ENCODE measurements around the gene GSK3A. TPM values are rescaled to one million over a fixed set of nuclear protein-coding genes. Genes with fewer than 3 reads are reported as not detected.
"Not testable (repeated sequence)": the region's sequence is repeated elsewhere in the genome, so short reads cannot be mapped to it uniquely, and the experiment has no call there.

GSK3A gene
- total RNA-seq, 1 donor from 2014 or later, result 42.0 TPM

DNA sequence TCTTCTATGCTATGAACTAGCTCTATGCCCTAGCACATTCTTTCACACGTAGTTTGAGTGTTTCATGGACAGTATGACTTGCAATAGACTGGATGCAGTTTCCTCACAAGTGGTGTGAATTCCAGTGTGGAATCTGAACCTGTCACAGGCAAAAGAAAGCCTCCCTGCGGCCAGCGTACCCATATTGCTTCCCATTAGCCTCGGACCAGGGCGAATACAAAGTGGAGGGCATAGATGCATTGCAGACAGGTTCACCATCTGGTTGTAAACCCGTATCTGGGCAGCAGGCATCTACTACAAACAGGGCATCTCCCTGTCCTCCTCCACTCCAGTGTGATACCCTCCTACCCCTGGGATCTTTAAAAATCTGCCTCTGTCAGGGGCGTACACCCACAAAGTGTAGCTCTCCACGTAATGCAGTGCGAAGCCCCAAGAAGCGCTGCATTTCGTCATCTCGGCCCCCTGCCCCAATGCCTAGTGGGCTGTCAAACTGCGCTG lies 25.3 kb upstream of the GSK3A start:
- TF ChIP-seq, protein P1, sequence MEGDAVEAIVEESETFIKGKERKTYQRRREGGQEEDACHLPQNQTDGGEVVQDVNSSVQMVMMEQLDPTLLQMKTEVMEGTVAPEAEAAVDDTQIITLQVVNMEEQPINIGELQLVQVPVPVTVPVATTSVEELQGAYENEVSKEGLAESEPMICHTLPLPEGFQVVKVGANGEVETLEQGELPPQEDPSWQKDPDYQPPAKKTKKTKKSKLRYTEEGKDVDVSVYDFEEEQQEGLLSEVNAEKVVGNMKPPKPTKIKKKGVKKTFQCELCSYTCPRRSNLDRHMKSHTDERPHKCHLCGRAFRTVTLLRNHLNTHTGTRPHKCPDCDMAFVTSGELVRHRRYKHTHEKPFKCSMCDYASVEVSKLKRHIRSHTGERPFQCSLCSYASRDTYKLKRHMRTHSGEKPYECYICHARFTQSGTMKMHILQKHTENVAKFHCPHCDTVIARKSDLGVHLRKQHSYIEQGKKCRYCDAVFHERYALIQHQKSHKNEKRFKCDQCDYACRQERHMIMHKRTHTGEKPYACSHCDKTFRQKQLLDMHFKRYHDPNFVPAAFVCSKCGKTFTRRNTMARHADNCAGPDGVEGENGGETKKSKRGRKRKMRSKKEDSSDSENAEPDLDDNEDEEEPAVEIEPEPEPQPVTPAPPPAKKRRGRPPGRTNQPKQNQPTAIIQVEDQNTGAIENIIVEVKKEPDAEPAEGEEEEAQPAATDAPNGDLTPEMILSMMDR (IDR thresholded peaks at IDR 0.05), result no peak
- no peaks in the 10 kb centered on the region for H3K9me3 Mint-ChIP-seq (ENCODE audit: low read depth)
- H3K27me3 Mint-ChIP-seq (ENCODE audit: low read depth), result no peaks in the 10 kb centered on the region
- H3K27ac Mint-ChIP-seq (ENCODE audit: unreplicated experiment), result no peak overlapping the region
- DNase-seq (ENCODE audit: low spot score), result no peak
- H3K4me3 Mint-ChIP-seq (ENCODE audit: unreplicated experiment), result no peak overlapping the region
- H3K36me3 Mint-ChIP-seq (ENCODE audit: low read depth), result no peaks in the 10 kb centered on the region
- peaks cover 21% of the 10 kb centered on the region for H3K4me1 Mint-ChIP-seq (ENCODE audit: low read depth)

DNA sequence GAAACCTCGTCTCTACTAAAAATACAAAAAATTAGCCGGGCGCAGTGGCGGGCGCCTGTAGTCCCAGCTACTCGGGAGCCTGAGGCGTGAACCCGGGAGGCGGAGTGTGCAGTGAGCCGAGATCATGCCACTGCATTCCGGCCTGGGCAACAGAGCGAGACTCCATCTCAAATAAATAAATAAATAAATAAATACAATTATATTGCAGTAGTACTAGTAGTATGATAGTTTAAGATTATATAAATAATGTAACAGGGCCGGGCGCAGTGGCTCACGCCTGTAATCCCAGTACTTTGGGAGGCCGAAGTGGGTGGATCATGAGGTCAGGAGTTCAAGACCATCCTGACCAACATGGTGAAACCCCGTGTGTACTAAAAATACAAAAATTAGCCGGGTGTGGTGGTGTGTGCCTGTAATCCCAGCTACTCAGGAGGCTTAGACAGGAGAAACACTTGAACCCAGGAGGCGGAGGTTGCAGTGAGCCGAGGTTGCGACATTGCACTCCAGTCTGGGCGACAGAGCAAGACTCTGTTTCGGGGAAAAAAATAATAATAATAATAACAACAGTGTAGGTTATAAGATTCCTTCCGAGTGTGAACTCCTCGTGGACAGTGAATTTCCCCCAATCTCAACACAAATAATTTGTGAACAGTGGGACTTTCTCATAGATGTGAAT lies 24.7 kb upstream of the GSK3A start:
- H3K27me3 Mint-ChIP-seq (ENCODE audit: low read depth), result not testable (repeated sequence)

DNA sequence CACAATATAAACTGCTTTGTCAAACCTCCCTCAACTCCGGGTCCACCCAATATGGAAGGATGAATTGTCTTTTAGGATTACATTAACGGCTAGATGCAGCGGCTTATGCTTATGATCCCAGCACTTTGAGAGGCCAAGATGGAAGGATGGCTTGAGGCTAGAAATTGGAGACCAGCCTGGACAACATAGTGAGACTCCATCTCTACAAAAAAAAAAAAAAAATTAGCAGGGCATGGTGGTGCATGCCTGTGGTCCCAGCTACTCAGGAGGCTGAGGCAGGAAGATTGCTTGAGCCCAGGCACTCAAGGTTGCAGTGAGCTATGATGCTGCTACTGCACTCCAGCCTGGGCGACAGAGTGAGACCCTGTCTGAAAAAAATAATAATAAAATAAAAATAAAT lies 23.7 kb upstream of the GSK3A start:
- DNase-seq (ENCODE audit: low spot score); H3K4me3 Mint-ChIP-seq (ENCODE audit: unreplicated experiment); H3K27ac Mint-ChIP-seq (ENCODE audit: unreplicated experiment); H3K9me3 Mint-ChIP-seq (ENCODE audit: low read depth); H3K36me3 Mint-ChIP-seq (ENCODE audit: low read depth); H3K27me3 Mint-ChIP-seq (ENCODE audit: low read depth): not testable (repeated sequence)
- H3K4me1 Mint-ChIP-seq (ENCODE audit: low read depth), result peaks cover 23% of the 10 kb centered on the region

More for the DNA sequence above, 24.7 kb upstream of the GSK3A start:
- DNase-seq (ENCODE audit: low spot score); H3K9me3 Mint-ChIP-seq (ENCODE audit: low read depth); H3K36me3 Mint-ChIP-seq (ENCODE audit: low read depth); H3K27ac Mint-ChIP-seq (ENCODE audit: unreplicated experiment); H3K4me3 Mint-ChIP-seq (ENCODE audit: unreplicated experiment): not testable (repeated sequence)
- H3K4me1 Mint-ChIP-seq (ENCODE audit: low read depth), result peaks cover 22% of the 10 kb centered on the region

DNA sequence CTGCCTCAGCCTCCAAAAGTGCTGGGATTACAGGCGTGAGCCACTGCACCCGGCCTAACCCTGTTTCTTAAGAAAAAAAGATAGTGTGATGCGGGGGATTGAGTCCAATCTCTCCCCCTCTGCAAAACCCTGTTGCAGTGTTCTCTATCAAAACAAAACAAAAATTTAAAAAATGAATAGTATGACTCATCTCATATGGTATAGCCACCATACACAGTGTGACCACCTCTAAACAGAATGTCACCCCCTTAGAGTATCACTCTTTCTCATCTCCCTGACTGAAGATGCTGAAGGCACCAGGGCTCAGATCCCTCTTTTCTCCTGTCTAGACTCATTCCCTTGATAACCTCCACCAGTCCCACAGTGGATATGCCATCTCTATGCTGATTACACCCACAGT lies 19.4 kb upstream of the GSK3A start:
- H3K4me1 Mint-ChIP-seq (ENCODE audit: low read depth), result peaks cover 8% of the 10 kb centered on the region
- no peaks in the 10 kb centered on the region for H3K27me3 Mint-ChIP-seq (ENCODE audit: low read depth)
- no peak overlapping the region for H3K4me3 Mint-ChIP-seq (ENCODE audit: unreplicated experiment)

DNA sequence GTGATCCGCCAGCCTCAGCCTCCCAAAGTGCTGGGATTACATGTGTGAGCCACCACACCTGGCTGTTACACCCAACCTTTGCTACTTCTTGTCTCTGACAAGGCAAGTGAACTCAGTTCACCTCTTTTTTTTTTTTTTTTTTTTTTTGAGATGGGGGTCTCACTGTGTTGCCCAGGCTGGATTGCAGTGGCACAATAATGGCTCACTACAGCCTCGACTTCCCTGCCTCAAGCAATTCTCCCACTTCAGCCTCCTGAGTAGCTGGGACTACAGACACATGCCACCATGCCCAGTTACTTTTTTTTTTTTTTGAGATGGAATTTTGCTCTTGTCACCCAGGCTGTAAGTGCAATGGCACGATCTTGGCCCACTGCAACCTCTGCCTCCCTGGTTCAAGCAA lies 15.4 kb upstream of the GSK3A start:
- H3K4me3 Mint-ChIP-seq (ENCODE audit: unreplicated experiment); H3K27ac Mint-ChIP-seq (ENCODE audit: unreplicated experiment); DNase-seq (ENCODE audit: low spot score); H3K9me3 Mint-ChIP-seq (ENCODE audit: low read depth); H3K27me3 Mint-ChIP-seq (ENCODE audit: low read depth); H3K36me3 Mint-ChIP-seq (ENCODE audit: low read depth): not testable (repeated sequence)
- H3K4me1 Mint-ChIP-seq (ENCODE audit: low read depth), result peaks cover 19% of the 10 kb centered on the region

More for the DNA sequence above, 19.4 kb upstream of the GSK3A start:
- Mint-ChIP-seq H3K27ac (ENCODE audit: unreplicated experiment) (no peak overlapping the region), H3K9me3 (ENCODE audit: low read depth) (no peaks in the 10 kb centered on the region), H3K36me3 (ENCODE audit: low read depth) (no peaks in the 10 kb centered on the region)
- TF ChIP-seq, protein P1 (IDR thresholded peaks at IDR 0.05), result no peak
- DNase-seq (ENCODE audit: low spot score), result no peak

DNA sequence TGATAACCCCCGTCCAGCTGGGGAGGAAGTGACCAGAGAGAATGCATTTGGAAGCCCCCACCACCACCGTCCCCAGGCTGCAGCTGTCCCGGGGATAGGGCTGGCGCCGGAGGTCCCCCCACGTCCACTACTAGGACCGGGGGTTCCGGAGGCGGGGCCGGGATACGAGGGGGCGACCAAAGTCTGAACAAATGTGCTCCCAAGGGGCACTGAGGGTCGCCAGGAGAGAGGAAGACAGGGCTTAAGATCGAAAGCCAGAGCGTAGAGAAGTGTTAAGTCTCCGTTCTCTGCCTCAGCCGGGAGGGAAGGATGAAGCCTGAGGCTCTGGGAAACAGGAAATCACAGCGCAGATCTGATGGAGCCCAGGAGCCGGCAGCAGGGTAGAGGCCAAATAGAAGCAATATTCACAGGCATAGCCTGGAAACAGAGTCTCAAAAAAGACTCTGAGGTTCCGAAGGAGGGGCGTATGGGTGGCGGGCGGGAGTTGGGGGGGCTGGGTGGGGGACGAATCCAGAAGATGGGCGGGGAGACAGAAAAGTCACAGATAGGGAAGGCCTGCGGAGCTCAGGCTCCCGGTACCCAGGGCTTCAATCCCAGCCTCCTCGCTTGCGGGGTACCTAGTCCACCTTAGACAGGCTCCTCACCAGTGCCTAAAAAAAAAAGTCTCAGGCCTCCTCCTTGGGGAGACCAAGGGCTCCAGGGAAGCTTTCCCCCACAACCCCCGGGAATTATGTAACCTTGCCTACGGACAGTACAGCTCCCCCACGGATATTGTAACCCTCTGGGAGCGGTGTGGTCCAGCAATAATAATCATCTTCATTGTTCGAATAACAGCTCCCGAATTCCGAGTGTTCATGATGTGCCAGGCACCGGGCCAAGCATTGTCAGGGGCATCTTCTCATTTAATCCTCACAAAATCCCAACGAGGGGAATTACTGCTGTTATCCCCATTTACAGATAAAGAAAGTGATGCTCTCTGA lies 13.7 kb upstream of the GSK3A start:
- H3K36me3 Mint-ChIP-seq (ENCODE audit: low read depth), result peaks cover 2% of the 10 kb centered on the region
- H3K27ac Mint-ChIP-seq (ENCODE audit: unreplicated experiment), result peak overlapping the region; percentile 94
- H3K9me3 Mint-ChIP-seq (ENCODE audit: low read depth), result no peaks in the 10 kb centered on the region
- peak overlapping the region; percentile 74 for H3K4me3 Mint-ChIP-seq (ENCODE audit: unreplicated experiment)
- TF ChIP-seq, protein P1 (IDR thresholded peaks at IDR 0.05), result no peak
- peaks cover 30% of the 10 kb centered on the region for H3K4me1 Mint-ChIP-seq (ENCODE audit: low read depth)
- no peak for DNase-seq (ENCODE audit: low spot score)
- H3K27me3 Mint-ChIP-seq (ENCODE audit: low read depth), result no peaks in the 10 kb centered on the region
